ENCODE measurements around the gene LATS1.
"Not testable (repeated sequence)": the region's sequence is repeated elsewhere in the genome, so short reads cannot be mapped to it uniquely, and the experiment has no call there.

Gene LATS1

GRCh38 chr6:149717588-149718458, at the start of gene LATS1:
Gene LATS1, minus strand, starts transcription at chr6:149718101. Its CDS starts 15,975 bp downstream, at chr6:149702126.
- DNase-seq (ENCODE audit: low spot score), result peak; percentile 91

GRCh38 chr6:149766156-149766769, 48.4 kb upstream of the LATS1 start:
- DNase-seq (ENCODE audit: low spot score), result no peak

- DNase-seq (ENCODE audit: low spot score), result no peak
Measured at GRCh38 chr6:149763866-149764265, 46.0 kb upstream of the LATS1 start.

GRCh38 chr6:149761438-149761837, 43.5 kb upstream of the LATS1 start:
- no peak for DNase-seq (ENCODE audit: low spot score)

GRCh38 chr6:149756261-149756636, 38.3 kb upstream of the LATS1 start:
- no peak for DNase-seq (ENCODE audit: low spot score)

- no peak for DNase-seq (ENCODE audit: low spot score)
Measured at GRCh38 chr6:149755300-149756260, 37.7 kb upstream of the LATS1 start.

GRCh38 chr6:149754548-149754947, 36.6 kb upstream of the LATS1 start:
- no peak for DNase-seq (ENCODE audit: low spot score)

- not testable (repeated sequence) for DNase-seq (ENCODE audit: low spot score)
Measured at GRCh38 chr6:149753374-149753637, 35.4 kb upstream of the LATS1 start.

- no peak for DNase-seq (ENCODE audit: low spot score)
Measured at GRCh38 chr6:149752600-149753373, 34.9 kb upstream of the LATS1 start.

GRCh38 chr6:149751920-149752319, 34.0 kb upstream of the LATS1 start:
- DNase-seq (ENCODE audit: low spot score), result not testable (repeated sequence)

- no peak for DNase-seq (ENCODE audit: low spot score)
Measured at GRCh38 chr6:149751239-149751638, 33.3 kb upstream of the LATS1 start.

- peak; percentile 63 for DNase-seq (ENCODE audit: low spot score)
Measured at GRCh38 chr6:149750136-149750609, 32.3 kb upstream of the LATS1 start.

- DNase-seq (ENCODE audit: low spot score), result peak; percentile 98
Measured at GRCh38 chr6:149749594-149750135, 31.8 kb upstream of the LATS1 start, which contains the start of gene PCMT1. Gene PCMT1, plus strand, starts transcription at chr6:149749741. Its CDS starts 161 bp downstream, at chr6:149749902.

- DNase-seq (ENCODE audit: low spot score), result not testable (repeated sequence)
Measured at GRCh38 chr6:149749082-149749593, 31.2 kb upstream of the LATS1 start.

- peak; percentile 90 for DNase-seq (ENCODE audit: low spot score)
Measured at GRCh38 chr6:149746147-149746946, 28.4 kb upstream of the LATS1 start, which contains the start of gene NUP43. Gene NUP43, minus strand, starts transcription at chr6:149746529. Its CDS starts 34 bp downstream, at chr6:149746495.

GRCh38 chr6:149745252-149745651, 27.4 kb upstream of the LATS1 start:
- not testable (repeated sequence) for DNase-seq (ENCODE audit: low spot score)

- no peak for DNase-seq (ENCODE audit: low spot score)
Measured at GRCh38 chr6:149734915-149735314, 17.0 kb upstream of the LATS1 start.

GRCh38 chr6:149733089-149733720, 15.3 kb upstream of the LATS1 start:
- no peak for DNase-seq (ENCODE audit: low spot score)

- no peak for DNase-seq (ENCODE audit: low spot score)
Measured at GRCh38 chr6:149729824-149730223, 11.9 kb upstream of the LATS1 start.
